Lower leg skin (tissue), 3 donors: ENCODE data around the gene NCAM2.

Source experiments
- CTCF ChIP-seq, 3 donors: fragments of 450-650 bp; IDR thresholded peaks; one replicate each; pipeline ENCODE4 v1.5.1; 2016; ENCODE audit warnings: antibody characterized with exemption in 3 of 3, mild to moderate bottlenecking in 3 of 3, moderate library complexity in 2 of 3
- POLR2A ChIP-seq, 2 donors: fragments of 450-650 bp; IDR thresholded peaks; one replicate each; pipeline ENCODE4 v1.6.1; 2016 to 2017; ENCODE audit warnings: antibody characterized with exemption in 2 of 2, mild to moderate bottlenecking in 1 of 2, moderate library complexity in 1 of 2

GRCh38 chr21:21297211-21297610, 299.0 kb downstream of the NCAM2 start:
- TF ChIP-seq POLR2A (IDR thresholded peaks at IDR 0.05) (no peak), CTCF (IDR thresholded peaks at IDR 0.05) (no peak)
